HCT116 (cell line): ENCODE results near the gene RPL10L. TPM values are rescaled to one million over a fixed set of nuclear protein-coding genes. Genes with fewer than 3 reads are reported as not detected.

Experiments used
- ATAC-seq: fragments of 200-7000 bp; cut with Tn5 transposase; 2 replicates; pipeline ENCODE4 v1.9.1; 2020; ENCODE audit warnings: mild to moderate bottlenecking, moderate library complexity
- BruUV-seq: library from RNA; stranded (reverse); fragments of 400-500 nt; replicated peaks from 2 replicates; lab custom pipeline; 2021; lab: Mats Ljungman, UMichigan
- CTCF ChIA-PET: fragments of 300-600 bp; sonication (Branson Sonifier 250); formaldehyde crosslinking; loops from one replicate; lab custom pipeline; 2021; ENCODE audit warnings: antibody characterized with exemption; lab: Charles Lee
- POLR2A ChIA-PET: fragments of 300-600, 350-600 bp; sonication (Branson Sonifier 250); formaldehyde crosslinking; loops from one replicate; lab custom pipeline; 2021; ENCODE audit warnings: antibody characterized with exemption; lab: Charles Lee
- RAD21 ChIA-PET, 2 experiments: fragments of 300-600 bp; sonication (Branson Sonifier 250); formaldehyde crosslinking; loops; one replicate each; lab custom pipeline; 2023; ENCODE audit warnings: low total read pairs in 2 of 2; ENCODE audit not compliant: uncharacterized antibody in 2 of 2, unreplicated experiment in 2 of 2, low non-redundant PET in 1 of 2; lab: Charles Lee
- DNase-seq: peaks from one replicate; pipeline ENCODE4 v3.0.0-alpha.2; 2010; ENCODE audit warnings: low read depth, low spot score
- H2AFZ ChIP-seq: fragments of 200-600 bp; shearing (Covaris generic), sonication (generic); 2 replicates; pipeline ENCODE4 v1.6.1; 2017; ENCODE audit warnings: low read depth, mixed run types, mixed read lengths, antibody characterized with exemption, low read length; ENCODE audit not compliant: poor library complexity, severe bottlenecking
- H3K27ac ChIP-seq: 2 replicates; pipeline ENCODE4 v1.5.1; 2012; ENCODE audit warnings: low read depth, low read length
- H3K27me3 ChIP-seq: fragments of 200-600 bp; sonication (generic); 2 replicates; pipeline ENCODE4 v1.6.1; 2016; ENCODE audit warnings: mixed run types, low read length, mixed read lengths; ENCODE audit not compliant: insufficient read depth
- H3K36me3 ChIP-seq, 2 experiments: fragments of 200-500 bp in 1 of 2; fragments of 200-600 bp in 1 of 2; sonication (Bioruptor generic) in 1 of 2; sonication (generic) in 1 of 2; 2 replicates each; pipeline versions ENCODE4 v1.5.1 to v1.6.1; 2014 to 2016; ENCODE audit warnings: low read length in 2 of 2, inconsistent platforms in 1 of 2, mixed read lengths in 1 of 2, mixed run types in 1 of 2; ENCODE audit not compliant: insufficient read depth in 2 of 2, control insufficient read depth in 1 of 2
- H3K4me1 ChIP-seq, 2 experiments: fragments of 200-600 bp in 1 of 2; sonication (generic) in 1 of 2; 2 replicates each; pipeline versions ENCODE4 v1.5.1 to v1.6.1; 2012 to 2017; ENCODE audit warnings: low read length in 2 of 2, inconsistent platforms in 1 of 2, mild to moderate bottlenecking in 1 of 2, mixed read lengths in 1 of 2, mixed run types in 1 of 2, moderate library complexity in 1 of 2; ENCODE audit not compliant: insufficient read depth in 2 of 2, control insufficient read depth in 1 of 2
- H3K4me2 ChIP-seq: fragments of 200-600 bp; sonication (generic); 2 replicates; pipeline ENCODE4 v1.6.1; 2017; ENCODE audit warnings: mixed run types, low read length, mixed read lengths
- H3K4me3 ChIP-seq, 2 experiments: fragments of 200-600 bp in 1 of 2; sonication (generic) in 1 of 2; replicated peaks in 1 of 2; 2 replicates each; pipeline ENCODE4 v1.5.1; 2011 to 2016; ENCODE audit warnings: low read length in 2 of 2, control low read depth in 1 of 2, low read depth in 1 of 2, mild to moderate bottlenecking in 1 of 2, mixed read lengths in 1 of 2, mixed run types in 1 of 2
- H3K79me2 ChIP-seq: fragments of 200-600 bp; sonication (generic); 2 replicates; pipeline ENCODE4 v1.6.1; 2017; ENCODE audit warnings: mild to moderate bottlenecking, mixed run types, low read length, moderate library complexity, mixed read lengths; ENCODE audit not compliant: insufficient read depth
- H3K9ac ChIP-seq: fragments of 200-600 bp; sonication (generic); 2 replicates; pipeline ENCODE4 v1.6.1; 2016; ENCODE audit warnings: low read length, mixed read lengths
- H3K9me2 ChIP-seq: fragments of 200-600 bp; sonication (generic), shearing (Covaris generic); 2 replicates; pipeline ENCODE4 v1.6.1; 2017; ENCODE audit warnings: mixed run types, mild to moderate bottlenecking, moderate library complexity; ENCODE audit not compliant: insufficient read depth
- H3K9me3 ChIP-seq, 2 experiments: fragments of 200-500 bp in 1 of 2; fragments of 200-600 bp in 1 of 2; sonication (Bioruptor generic) in 1 of 2; sonication (generic) in 1 of 2; 2 replicates each; pipeline ENCODE4 v1.6.1; 2014 to 2017; ENCODE audit warnings: low read length in 2 of 2, mixed read lengths in 2 of 2, inconsistent platforms in 1 of 2, low read depth in 1 of 2, mild to moderate bottlenecking in 1 of 2, mixed run types in 1 of 2, moderate library complexity in 1 of 2; ENCODE audit not compliant: control insufficient read depth in 1 of 2, insufficient read depth in 1 of 2
- H4K20me1 ChIP-seq: fragments of 200-600 bp; sonication (generic), shearing (Covaris generic); 2 replicates; pipeline ENCODE4 v1.6.1; 2017; ENCODE audit warnings: mixed run types, mild to moderate bottlenecking, moderate library complexity; ENCODE audit not compliant: insufficient read depth
- CBX3 ChIP-seq: IDR thresholded peaks from 2 replicates; pipeline ENCODE4 v1.6.1; 2012; ENCODE audit warnings: low read depth
- CTCF ChIP-seq, 3 experiments: fragments of 200-600 bp in 1 of 3; sonication (generic) in 1 of 3; IDR thresholded peaks in 2 of 3; conservative IDR thresholded peaks in 1 of 3; 2 replicates each; pipeline ENCODE4 v1.5.1; 2012 to 2017; ENCODE audit warnings: low read depth in 2 of 3, low read length in 2 of 3, antibody characterized with exemption in 1 of 3, borderline replicate concordance in 1 of 3, control low read depth in 1 of 3, mild to moderate bottlenecking in 1 of 3, mixed read lengths in 1 of 3, mixed run types in 1 of 3, moderate library complexity in 1 of 3; ENCODE audit not compliant: insufficient read depth in 1 of 3
- EGR1 ChIP-seq: IDR thresholded peaks from 2 replicates; pipeline ENCODE4 v1.6.1; 2012; ENCODE audit warnings: low read depth
- ELF1 ChIP-seq: IDR thresholded peaks from 2 replicates; pipeline ENCODE4 v1.6.1; 2012; ENCODE audit warnings: low read depth, borderline replicate concordance
- EZH2 ChIP-seq: fragments of 200-600 bp; sonication (generic); IDR thresholded peaks from 2 replicates; pipeline ENCODE4 v1.6.1; 2017; ENCODE audit warnings: antibody characterized with exemption, mixed run types
- FOSL1 ChIP-seq: IDR thresholded peaks from 2 replicates; pipeline ENCODE4 v1.6.1; 2012; ENCODE audit warnings: low read depth
- JUND ChIP-seq: IDR thresholded peaks from 2 replicates; pipeline ENCODE4 v1.6.1; 2012
- POLR2A ChIP-seq: IDR thresholded peaks from 2 replicates; pipeline ENCODE4 v1.7.0; 2011; ENCODE audit warnings: borderline replicate concordance; ENCODE audit not compliant: insufficient read depth, insufficient read length; ENCODE audit errors: extremely low read depth
- RAD21 ChIP-seq: IDR thresholded peaks from 2 replicates; pipeline ENCODE4 v1.6.1; 2012; ENCODE audit warnings: low read depth, mild to moderate bottlenecking
- SRF ChIP-seq: IDR thresholded peaks from 2 replicates; pipeline ENCODE4 v1.6.1; 2012; ENCODE audit warnings: low read depth
- YY1 ChIP-seq: IDR thresholded peaks from 2 replicates; pipeline ENCODE4 v1.6.1; 2011; ENCODE audit warnings: low read length, low read depth, moderate library complexity, mild to moderate bottlenecking; ENCODE audit not compliant: insufficient replicate concordance; ENCODE audit errors: extremely low read depth
- ZBTB33 ChIP-seq: IDR thresholded peaks from 2 replicates; pipeline ENCODE4 v1.6.1; 2011; ENCODE audit warnings: mild to moderate bottlenecking, low read length, moderate library complexity; ENCODE audit not compliant: insufficient replicate concordance; ENCODE audit errors: extremely low read depth
- ZFX ChIP-seq: fragments of 450-650 bp; IDR thresholded peaks from 2 replicates; pipeline ENCODE4 v1.6.1; 2017
- ZNF274 ChIP-seq: fragments of 200-500 bp; sonication (Bioruptor generic); IDR thresholded peaks from 2 replicates; pipeline ENCODE4 v1.6.1; 2014; ENCODE audit warnings: mild to moderate bottlenecking, low read depth, low read length, inconsistent platforms
- intact Hi-C: fragments of 100-400 bp; cut with micrococcal nuclease; formaldehyde crosslinking; loops from 2 replicates; pipeline ENCODE4 v1.10.0; 2022
- total RNA-seq: library from RNA; stranded (reverse); gene quantifications from one replicate; pipeline ENCODE4 v1.2.1, GENCODE V29; 2021; ENCODE audit not compliant: unreplicated experiment
- TF ChIP-seq, protein P1 (sequence below): IDR thresholded peaks from 2 replicates; pipeline ENCODE4 v1.6.1; 2012
- TF ChIP-seq, protein P2 (sequence below): IDR thresholded peaks from 2 replicates; pipeline ENCODE4 v1.6.1; 2012

Gene RPL10L
- total RNA-seq, 1 experiment from 2014 or later, result not detected

DNA sequence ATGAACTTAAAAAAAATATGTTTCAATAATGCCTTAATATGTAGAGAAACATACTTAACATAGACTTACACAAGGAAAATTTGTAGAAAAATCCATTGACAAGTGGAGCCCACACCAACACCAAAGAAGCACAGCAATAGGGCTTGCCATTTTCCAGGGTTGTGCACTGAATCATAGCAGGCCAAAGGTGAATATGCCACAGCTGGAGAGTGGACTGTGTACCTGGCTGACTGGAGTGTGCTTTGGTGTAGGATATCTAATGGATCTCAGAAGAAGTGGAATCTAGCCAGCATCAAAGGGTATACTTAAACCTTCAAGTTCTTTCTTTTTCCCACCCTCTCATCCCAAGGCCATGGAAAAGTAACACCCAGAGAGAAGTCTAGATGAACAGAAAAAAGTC is 4.8 kb downstream of the RPL10L start:
- RAD21 ChIA-PET, result no interaction called here
- H3K4me1 ChIP-seq, result no peaks in the 10 kb centered on the region
- DNase-seq (no peak), ATAC-seq (no peak)
- CTCF ChIA-PET, result no interaction called here
- H4K20me1 ChIP-seq, result no peaks in the 10 kb centered on the region
- H3K36me3 ChIP-seq, result no peaks in the 10 kb centered on the region
- no peaks in the 10 kb centered on the region for H3K27me3 ChIP-seq
- no peak overlapping the region for H3K27ac ChIP-seq
- no peak overlapping the region for H3K9ac ChIP-seq
- peaks cover 0 to 7% of the 10 kb centered on the region in 2 experiments; a peak in 1 of 4 replicates for H3K9me3 ChIP-seq
- intact Hi-C loops, result no loop called here
- no peaks in the 10 kb centered on the region for H3K79me2 ChIP-seq
- no peak overlapping the region for H3K4me3 ChIP-seq
- no peak overlapping the region for H2AFZ ChIP-seq
- BruUV-seq, result no TSS peak
- no peak overlapping the region for H3K4me2 ChIP-seq
- POLR2A ChIA-PET, result no interaction called here
- TF ChIP-seq YY1 (no peak), ZNF274 (no peak), ZBTB33 (no peak), ELF1 (no peak), CBX3 (no peak), FOSL1 (no peak), RAD21 (no peak)
- H3K9me2 ChIP-seq, result no peaks in the 10 kb centered on the region

GRCh38 chr14:46626876-46627275 is 24.7 kb downstream of the RPL10L start:
- intact Hi-C loops, result no loop called here
- ChIA-PET CTCF (no interaction called here), RAD21 (no interaction called here), POLR2A (no interaction called here)
- no peaks in the 10 kb centered on the region for H3K9me3 ChIP-seq
- no peaks in the 10 kb centered on the region for H3K4me1 ChIP-seq
- no peak overlapping the region for H3K27ac ChIP-seq
- H3K79me2 ChIP-seq, result no peaks in the 10 kb centered on the region
- H4K20me1 ChIP-seq, result no peaks in the 10 kb centered on the region
- H3K4me2 ChIP-seq, result no peak overlapping the region
- ATAC-seq (no peak), DNase-seq (no peak)
- H3K27me3 ChIP-seq, result no peaks in the 10 kb centered on the region
- no peak overlapping the region for H3K9ac ChIP-seq
- no TSS peak for BruUV-seq
- H3K4me3 ChIP-seq, result no peak overlapping the region
- H2AFZ ChIP-seq, result no peak overlapping the region
- no peaks in the 10 kb centered on the region for H3K36me3 ChIP-seq
- H3K9me2 ChIP-seq, result no peaks in the 10 kb centered on the region
- TF ChIP-seq, protein P1, sequence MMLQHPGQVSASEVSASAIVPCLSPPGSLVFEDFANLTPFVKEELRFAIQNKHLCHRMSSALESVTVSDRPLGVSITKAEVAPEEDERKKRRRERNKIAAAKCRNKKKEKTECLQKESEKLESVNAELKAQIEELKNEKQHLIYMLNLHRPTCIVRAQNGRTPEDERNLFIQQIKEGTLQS, result no peak
- TF ChIP-seq ELF1 (no peak), SRF (no peak), CTCF (IDR thresholded peaks at IDR 0.05 in 2 of 3, conservative IDR thresholded peaks at IDR 0.05 in 1 of 3; ENCODE audit: borderline replicate concordance in 1 of 3, insufficient read depth in 1 of 3, low read depth in 2 of 3, low read length in 2 of 3) (no peak), EZH2 (no peak), ZFX (no peak), POLR2A (no peak), EGR1 (no peak), ZBTB33 (no peak), JUND (no peak)
- TF ChIP-seq, protein P2, sequence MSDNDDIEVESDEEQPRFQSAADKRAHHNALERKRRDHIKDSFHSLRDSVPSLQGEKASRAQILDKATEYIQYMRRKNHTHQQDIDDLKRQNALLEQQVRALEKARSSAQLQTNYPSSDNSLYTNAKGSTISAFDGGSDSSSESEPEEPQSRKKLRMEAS, result no peak
